Right lung (tissue), 5 donors: ENCODE measurements around the gene TOX3. TPM values are rescaled to one million over a fixed set of nuclear protein-coding genes. Genes with fewer than 3 reads are reported as not detected.

Experiments
- DNase-seq, 2 donors: peaks; one replicate each; pipeline ENCODE4 v3.0.0-alpha.2; 2013
- polyA plus RNA-seq, 5 donors: library from polyadenylated mRNA; unstranded; fragments of 120-200 nt; gene quantifications; one replicate each; pipeline versions ENCODE4 v1.2.1 to v1.2.3, GENCODE V29; 2013; ENCODE audit warnings: inconsistent platforms in 1 of 5, low replicate concordance in 1 of 5; ENCODE audit not compliant: insufficient read length in 5 of 5, insufficient read depth in 1 of 5

Gene TOX3
- polyA plus RNA-seq, 5 donors, result 4.3 to 6.0 (median 5.1) TPM

- DNase-seq, result no peak
Observed at GRCh38 chr16:52567193-52567592, 20.2 kb upstream of the TOX3 start.

- no peak for DNase-seq
Observed at GRCh38 chr16:52563767-52564611, 17.0 kb upstream of the TOX3 start.

GRCh38 chr16:52562770-52563169 is 15.8 kb upstream of the TOX3 start:
- DNase-seq, result no peak

GRCh38 chr16:52561910-52562741 is 15.2 kb upstream of the TOX3 start:
- no peak for DNase-seq

GRCh38 chr16:52558448-52558847 is 11.5 kb upstream of the TOX3 start:
- DNase-seq, result no peak

GRCh38 chr16:52557236-52557635 is 10.3 kb upstream of the TOX3 start:
- no peak for DNase-seq

- DNase-seq, result no peak
Observed at GRCh38 chr16:52556083-52556482, 9.1 kb upstream of the TOX3 start.

GRCh38 chr16:52555572-52555971 is 8.6 kb upstream of the TOX3 start:
- no peak for DNase-seq

- no peak for DNase-seq
Observed at GRCh38 chr16:52554334-52554733, 7.4 kb upstream of the TOX3 start.

- DNase-seq, result no peak
Observed at GRCh38 chr16:52553322-52553721, 6.4 kb upstream of the TOX3 start.

GRCh38 chr16:52552643-52553042 is 5.7 kb upstream of the TOX3 start:
- DNase-seq, result no peak

- no peak for DNase-seq
Observed at GRCh38 chr16:52549011-52549692, 2.2 kb upstream of the TOX3 start.

- no peak for DNase-seq
Observed at GRCh38 chr16:52548261-52549010, 1.5 kb upstream of the TOX3 start.

- no peak for DNase-seq
Observed at GRCh38 chr16:52547834-52548215, 882 bp upstream of the TOX3 start.

GRCh38 chr16:52546291-52547003 is 496 bp downstream of the TOX3 start:
- DNase-seq, result no peak

- no peak for DNase-seq
Observed at GRCh38 chr16:52545898-52546266, 1.1 kb downstream of the TOX3 start.

GRCh38 chr16:52545222-52545897 is 1.6 kb downstream of the TOX3 start:
- DNase-seq, result no peak

- DNase-seq, result no peak
Observed at GRCh38 chr16:52544703-52545102, 2.2 kb downstream of the TOX3 start.

- no peak for DNase-seq
Observed at GRCh38 chr16:52543654-52544053, 3.3 kb downstream of the TOX3 start.

- no peak for DNase-seq
Observed at GRCh38 chr16:52540910-52541309, 6.0 kb downstream of the TOX3 start.

GRCh38 chr16:52539191-52539590 is 7.8 kb downstream of the TOX3 start:
- DNase-seq, result no peak
